ENCODE results near the gene TNIP2. TPM values are rescaled to one million over a fixed set of nuclear protein-coding genes. Genes with fewer than 3 reads are reported as not detected.

The TNIP2 gene
- total and polyA plus RNA-seq, 3 donors from 2014 or later: 35.1 to 108 (median 99.7) TPM

DNA sequence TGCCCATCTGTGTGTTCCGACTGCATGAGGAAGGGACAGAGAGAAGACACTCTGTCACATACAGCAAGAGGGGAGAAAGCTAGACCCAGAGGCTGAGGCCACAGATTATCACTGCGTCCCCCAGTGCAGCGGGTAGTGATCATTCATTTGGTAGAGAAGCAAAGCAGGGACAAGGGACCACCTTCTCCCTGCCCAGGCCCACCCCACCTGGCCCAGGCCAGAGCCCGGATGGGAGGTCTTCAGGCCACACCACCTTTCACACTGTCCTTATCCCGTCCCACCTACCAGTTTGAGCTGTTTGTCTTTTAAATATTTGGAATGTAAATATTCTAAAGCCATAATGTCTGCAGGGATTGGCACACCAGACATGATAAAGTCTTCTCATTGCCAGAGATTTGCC is 10.6 kb downstream of the TNIP2 start:
- H3K27ac ChIP-seq: no peak overlapping the region
- DNase-seq: no peak
- no peaks in the 10 kb centered on the region for H3K36me3 ChIP-seq (ENCODE audit: low read depth, missing control alignments)
- no peaks in the 10 kb centered on the region for H3K9me3 ChIP-seq
- no peak overlapping the region for H3K4me3 ChIP-seq
- intact Hi-C loops (cut with DNase I; ENCODE audit: low total_unique reads): no loop called here
- TF ChIP-seq POLR2A (IDR thresholded peaks at IDR 0.05) (no peak), CTCF (IDR thresholded peaks at IDR 0.05) (no peak)
- H3K4me1 ChIP-seq: peaks cover 17% of the 10 kb centered on the region
- WGBS, 2 donors: 90 to 98% methylated on average over 5 of the region's 5 CpGs
- no peaks in the 10 kb centered on the region for H3K27me3 ChIP-seq

DNA sequence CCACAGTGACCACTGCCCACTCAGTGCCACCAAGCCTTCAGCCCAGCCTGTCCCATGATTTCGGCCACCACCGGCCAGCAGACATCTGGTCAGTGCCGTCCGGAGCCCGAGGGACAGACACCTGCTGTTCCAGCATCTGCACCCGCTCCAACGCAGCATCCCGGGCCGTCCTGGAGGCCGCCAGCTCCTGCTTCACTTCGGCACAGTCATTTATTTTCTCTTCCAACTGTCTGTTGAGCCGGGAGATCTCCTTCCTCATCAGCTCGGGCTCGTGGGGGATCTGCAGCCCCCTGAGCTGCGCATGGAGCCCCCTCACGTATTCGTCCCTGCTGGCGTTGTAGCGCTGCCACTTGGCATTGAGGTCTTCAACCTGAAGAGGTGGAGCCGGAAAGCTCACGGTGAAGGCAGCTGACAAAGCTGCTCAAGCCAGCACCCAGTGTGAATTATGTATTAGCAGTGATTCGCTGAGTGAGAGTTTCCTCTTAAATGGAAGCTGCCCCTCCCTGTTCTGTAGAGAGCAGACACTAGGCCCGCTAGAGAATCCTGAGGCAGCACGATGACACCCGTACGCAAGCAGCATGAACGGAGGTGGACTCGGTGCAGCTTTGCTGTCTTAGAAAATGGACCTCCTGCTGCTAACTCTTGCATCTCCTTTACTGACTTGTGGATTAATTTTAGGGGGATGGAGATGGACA is 11.4 kb downstream of the TNIP2 start:
- WGBS, 2 donors: 92 to 95% methylated on average over 28 of the region's 28 CpGs
- no peak overlapping the region for H3K27ac ChIP-seq
- no peaks in the 10 kb centered on the region for H3K9me3 ChIP-seq
- no peaks in the 10 kb centered on the region for H3K27me3 ChIP-seq
- DNase-seq: no peak
- TF ChIP-seq CTCF (IDR thresholded peaks at IDR 0.05) (no peak), POLR2A (IDR thresholded peaks at IDR 0.05) (no peak)
- no peak overlapping the region for H3K4me3 ChIP-seq
- peaks cover 9% of the 10 kb centered on the region for H3K4me1 ChIP-seq
- intact Hi-C loops (cut with DNase I; ENCODE audit: low total_unique reads): no loop called here
- H3K36me3 ChIP-seq (ENCODE audit: low read depth, missing control alignments): no peaks in the 10 kb centered on the region

- no peak for TF ChIP-seq CTCF (IDR thresholded peaks at IDR 0.05)
- no peak for TF ChIP-seq POLR2A (IDR thresholded peaks at IDR 0.05)
- no peaks in the 10 kb centered on the region for H3K36me3 ChIP-seq (ENCODE audit: low read depth, missing control alignments)
- no peak for DNase-seq
- intact Hi-C loops (cut with DNase I; ENCODE audit: low total_unique reads): no loop called here
- H3K4me3 ChIP-seq: no peak overlapping the region
- H3K9me3 ChIP-seq: no peaks in the 10 kb centered on the region
- 88 to 93% methylated on average over 14 to 21 of the region's 21 CpGs for WGBS, 2 donors
- no peaks in the 10 kb centered on the region for H3K27me3 ChIP-seq
- H3K4me1 ChIP-seq: peaks cover under 1% of the 10 kb centered on the region
- H3K27ac ChIP-seq: no peak overlapping the region
Observed at GRCh38 chr4:2743518-2744445, 12.4 kb downstream of the TNIP2 start.

DNA sequence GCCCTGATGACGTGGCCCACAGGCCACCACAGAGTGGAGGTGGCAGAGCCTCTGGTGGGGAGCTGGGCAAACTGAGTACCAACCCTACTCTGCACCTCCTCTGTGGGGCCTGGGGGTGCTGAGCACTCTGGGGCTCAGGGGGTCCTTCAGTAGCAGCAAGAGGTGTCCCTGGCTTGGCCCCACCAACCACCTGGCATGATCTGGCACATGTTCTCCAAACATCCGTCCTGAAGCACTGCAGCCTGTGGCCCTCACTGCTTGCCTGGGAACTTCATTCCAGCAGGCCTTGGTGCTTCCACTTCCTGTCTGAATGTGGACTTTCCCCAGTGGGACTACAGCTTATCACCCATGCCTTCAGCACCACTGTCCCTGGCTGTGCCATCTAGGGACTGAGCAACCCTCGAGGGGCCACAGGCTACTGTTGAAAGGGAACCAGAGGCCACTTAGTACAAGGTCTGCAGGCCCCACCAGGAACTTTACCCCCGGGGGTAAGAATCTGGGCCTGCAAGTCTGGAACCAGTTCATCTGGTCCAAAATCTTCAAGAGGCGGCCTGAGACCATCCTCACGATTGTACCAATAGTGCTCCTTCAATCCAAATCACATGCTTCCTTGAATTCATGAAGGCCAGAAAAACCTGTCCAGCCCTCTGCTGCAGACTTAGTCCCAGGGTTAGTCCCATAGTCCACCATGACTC is 13.2 kb downstream of the TNIP2 start:
- no peak for DNase-seq
- H3K4me3 ChIP-seq: no peak overlapping the region
- no peaks in the 10 kb centered on the region for H3K9me3 ChIP-seq
- 89 to 100% methylated on average over 2 to 6 of the region's 6 CpGs for WGBS, 2 donors
- no peak for TF ChIP-seq POLR2A (IDR thresholded peaks at IDR 0.05)
- no peak overlapping the region for H3K27ac ChIP-seq
- no peaks in the 10 kb centered on the region for H3K4me1 ChIP-seq
- no peaks in the 10 kb centered on the region for H3K36me3 ChIP-seq (ENCODE audit: low read depth, missing control alignments)
- intact Hi-C loops (cut with DNase I; ENCODE audit: low total_unique reads): no loop called here
- H3K27me3 ChIP-seq: no peaks in the 10 kb centered on the region
